Keratinocyte (primary cell): ENCODE results near the gene LMNTD2. TPM values are rescaled to one million over a fixed set of nuclear protein-coding genes. Genes with fewer than 3 reads are reported as not detected.

Experiments used
- DNase-seq: peaks from one replicate; pipeline ENCODE4 v3.0.0-alpha.2; 2011; ENCODE audit warnings: low read depth, missing footprints, low spot score
- FAIRE-seq: peaks from 2 replicates; lab custom pipeline; 2011; peaks lifted over from hg19 to GRCh38; lab: Jason Lieb, UNC
- H2AFZ ChIP-seq: 2 replicates; pipeline ENCODE4 v1.6.0; 2012; ENCODE audit warnings: low read length, control low read depth, inconsistent platforms; ENCODE audit not compliant: control insufficient read depth
- H3K27ac ChIP-seq: 2 replicates; pipeline ENCODE4 v1.5.1; 2011; ENCODE audit warnings: low read length; ENCODE audit not compliant: control insufficient read depth, insufficient read depth
- H3K27me3 ChIP-seq: 3 replicates; pipeline ENCODE4 v1.6.0; 2011; ENCODE audit warnings: low read length; ENCODE audit not compliant: control insufficient read depth, insufficient read depth; ENCODE audit errors: extremely low read depth
- H3K36me3 ChIP-seq, 2 experiments: 2 replicates in 1 of 2; 3 replicates in 1 of 2; pipeline ENCODE4 v1.5.1; 2011; ENCODE audit warnings: low read length in 2 of 2, mild to moderate bottlenecking in 1 of 2; ENCODE audit not compliant: control insufficient read depth in 2 of 2, insufficient read depth in 2 of 2; ENCODE audit errors: extremely low read depth in 1 of 2
- H3K4me1 ChIP-seq: 3 replicates; pipeline ENCODE4 v1.5.1; 2011; ENCODE audit warnings: low read length; ENCODE audit not compliant: control insufficient read depth, insufficient read depth; ENCODE audit errors: extremely low read depth
- H3K4me2 ChIP-seq: 3 replicates; pipeline ENCODE4 v1.6.0; 2011; ENCODE audit warnings: low read depth, low read length; ENCODE audit not compliant: control insufficient read depth, insufficient read depth; ENCODE audit errors: extremely low read depth
- H3K4me3 ChIP-seq, 3 experiments: fragments of 200-600 bp in 1 of 3; sonication (generic) in 1 of 3; 2 replicates in 2 of 3; 3 replicates in 1 of 3; pipeline ENCODE4 v1.5.1; 2011 to 2016; ENCODE audit warnings: low read length in 3 of 3, mild to moderate bottlenecking in 3 of 3, control low read depth in 2 of 3, inconsistent platforms in 1 of 3, low read depth in 1 of 3, mixed read lengths in 1 of 3, mixed run types in 1 of 3, moderate library complexity in 1 of 3; ENCODE audit not compliant: control insufficient read depth in 2 of 3, insufficient read depth in 2 of 3; ENCODE audit errors: extremely low read depth in 1 of 3
- H3K79me2 ChIP-seq: 2 replicates; pipeline ENCODE4 v1.6.0; 2012; ENCODE audit warnings: low read length; ENCODE audit not compliant: control insufficient read depth, insufficient read depth
- H3K9ac ChIP-seq: 3 replicates; pipeline ENCODE4 v1.6.0; 2011; ENCODE audit warnings: low read length; ENCODE audit not compliant: control insufficient read depth, insufficient read depth; ENCODE audit errors: extremely low read depth
- H3K9me1 ChIP-seq: 3 replicates; pipeline ENCODE4 v1.6.0; 2011; ENCODE audit warnings: low read length; ENCODE audit not compliant: control insufficient read depth, insufficient read depth; ENCODE audit errors: extremely low read depth
- H3K9me3 ChIP-seq: 2 replicates; pipeline ENCODE4 v1.5.1; 2012; ENCODE audit warnings: low read depth, low read length; ENCODE audit not compliant: control insufficient read depth
- H4K20me1 ChIP-seq: 3 replicates; pipeline ENCODE4 v1.6.0; 2011; ENCODE audit warnings: low read length; ENCODE audit not compliant: control insufficient read depth, insufficient read depth; ENCODE audit errors: extremely low read depth
- CTCF ChIP-seq, 3 experiments: IDR thresholded peaks in 1 of 3; conservative IDR thresholded peaks in 1 of 3; optimal IDR thresholded peaks in 1 of 3; 2 replicates in 2 of 3; 3 replicates in 1 of 3; pipeline versions ENCODE3 to v1.5.1; 2011; ENCODE audit warnings: low read length in 3 of 3, mild to moderate bottlenecking in 3 of 3, moderate library complexity in 2 of 3, control low read depth in 1 of 3, inconsistent platforms in 1 of 3; ENCODE audit not compliant: insufficient read depth in 2 of 3; ENCODE audit errors: extremely low read depth in 1 of 3
- EZH2 ChIP-seq: IDR thresholded peaks from one replicate; pipeline ENCODE4 v1.6.1; 2012; ENCODE audit warnings: inconsistent platforms, mild to moderate bottlenecking, low read length, moderate library complexity
- dilution Hi-C: fragments of 300-500 bp; cut with MboI; formaldehyde crosslinking; loops from one replicate; pipeline ENCODE4 v1.7.0; 2020; ENCODE audit warnings: low sequenced_read_pairs; ENCODE audit not compliant: extremely low pct_ligation_motif_present
- polyA plus RNA-seq, 5 experiments: library from polyadenylated mRNA; depleted of rRNA in 3 of 5; stranded (reverse) in 3 of 5; stranded (forward) in 1 of 5; unstranded in 1 of 5; fragments of >200 nt; gene quantifications; 1 replicate in 1 of 5; 2 replicates in 3 of 5; 3 replicates in 1 of 5; pipeline versions ENCODE4 v1.2.1 to v1.2.3, GENCODE V29; 2011 to 2012; ENCODE audit warnings: missing spikeins in 2 of 5, low read depth in 1 of 5, low replicate concordance in 1 of 5

Gene LMNTD2
- polyA plus RNA-seq, 1 donor (not counting 4 experiments of a cell fraction or from before 2014, with no cell fraction given) = 1.2 TPM

DNA sequence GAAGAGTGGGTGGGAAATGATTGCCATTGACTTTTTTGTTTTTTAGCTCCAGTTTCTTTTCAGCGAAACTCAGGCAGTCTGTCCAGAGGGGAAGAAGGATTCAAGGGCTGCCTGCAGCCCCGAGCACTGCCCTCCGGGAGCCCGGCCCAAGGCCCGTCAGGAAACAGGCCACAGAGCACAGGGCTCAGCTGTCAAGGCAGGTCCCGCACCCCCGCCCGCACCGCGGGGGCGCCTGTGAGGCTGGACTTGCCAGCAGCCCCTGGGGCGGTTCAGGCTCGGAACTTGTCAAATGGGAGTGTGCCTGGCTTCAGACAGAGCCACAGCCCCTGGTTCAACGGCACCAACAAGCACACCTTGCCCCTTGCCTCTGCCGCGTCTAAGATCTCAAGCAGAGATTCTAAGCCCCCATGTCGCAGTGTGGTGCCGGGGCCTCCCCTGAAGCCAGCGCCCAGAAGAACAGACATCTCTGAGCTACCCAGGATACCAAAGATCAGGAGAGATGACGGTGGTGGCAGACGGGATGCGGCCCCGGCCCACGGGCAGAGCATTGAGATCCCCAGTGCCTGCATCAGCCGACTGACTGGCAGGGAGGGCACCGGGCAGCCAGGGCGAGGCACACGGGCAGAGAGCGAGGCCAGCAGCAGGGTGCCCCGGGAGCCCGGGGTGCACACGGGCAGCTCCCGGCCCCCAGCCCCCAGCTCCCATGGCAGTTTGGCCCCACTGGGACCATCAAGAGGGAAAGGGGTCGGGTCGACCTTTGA lies 46.7 kb upstream of the LMNTD2 start:
- H3K36me3 ChIP-seq = peaks cover 55 to 72% of the 10 kb centered on the region in 2 experiments
- H3K9ac ChIP-seq = no peak overlapping the region
- dilution Hi-C loops = no loop called here
- H3K27me3 ChIP-seq = no peaks in the 10 kb centered on the region
- H4K20me1 ChIP-seq = peaks cover 4% of the 10 kb centered on the region
- no peaks in the 10 kb centered on the region for H3K9me1 ChIP-seq
- no peak overlapping the region for H2AFZ ChIP-seq
- no peak for FAIRE-seq
- no peak for TF ChIP-seq CTCF (optimal IDR thresholded peaks at IDR 0.05 in 1 of 3, IDR thresholded peaks at IDR 0.05 in 1 of 3, conservative IDR thresholded peaks at IDR 0.05 in 1 of 3; ENCODE audit: extremely low read depth in 1 of 3, insufficient read depth in 2 of 3, low read length in 3 of 3)
- H3K9me3 ChIP-seq = no peaks in the 10 kb centered on the region
- no peaks in the 10 kb centered on the region for H3K79me2 ChIP-seq
- no peak overlapping the region for H3K27ac ChIP-seq
- no peak overlapping the region for H3K4me3 ChIP-seq
- no peak for DNase-seq
- peaks cover 13% of the 10 kb centered on the region for H3K4me1 ChIP-seq
- H3K4me2 ChIP-seq = no peak overlapping the region

GRCh38 chr11:606245-606644 lies 45.7 kb upstream of the LMNTD2 start:
- no peaks in the 10 kb centered on the region for H3K9me3 ChIP-seq
- H3K79me2 ChIP-seq = peaks cover 2% of the 10 kb centered on the region
- no peaks in the 10 kb centered on the region for H3K27me3 ChIP-seq
- no peak overlapping the region for H3K27ac ChIP-seq
- no peak overlapping the region for H3K4me2 ChIP-seq
- H3K9me1 ChIP-seq = no peaks in the 10 kb centered on the region
- no peak overlapping the region for H3K4me3 ChIP-seq
- dilution Hi-C loops = no loop called here
- H2AFZ ChIP-seq = no peak overlapping the region
- H3K4me1 ChIP-seq = peaks cover 9% of the 10 kb centered on the region
- FAIRE-seq (no peak), DNase-seq (no peak)
- no peak for TF ChIP-seq EZH2
- TF ChIP-seq CTCF (optimal IDR thresholded peaks at IDR 0.05 in 1 of 3, IDR thresholded peaks at IDR 0.05 in 1 of 3, conservative IDR thresholded peaks at IDR 0.05 in 1 of 3; ENCODE audit: extremely low read depth in 1 of 3, insufficient read depth in 2 of 3, low read length in 3 of 3) = no peak
- no peaks in the 10 kb centered on the region for H4K20me1 ChIP-seq
- no peak overlapping the region for H3K9ac ChIP-seq
- H3K36me3 ChIP-seq = peaks cover 62 to 66% of the 10 kb centered on the region in 2 experiments
